ENCODE data around the gene C4orf50. TPM values are rescaled to one million over a fixed set of nuclear protein-coding genes. Genes with fewer than 3 reads are reported as not detected.

Gene C4orf50
- total and polyA plus RNA-seq, 2 of the 4 experiments (the other 2 are of a cell fraction), result not detected

GRCh38 chr4:5899881-5900280, 118.3 kb downstream of the C4orf50 start:
- intact Hi-C loops (cut with micrococcal nuclease), result no loop called here
- TF ChIP-seq CHD1 (IDR thresholded peaks at IDR 0.05; ENCODE audit: low read depth, low read length) (no peak), FOS (IDR thresholded peaks at IDR 0.05; ENCODE audit: low read depth, low read length) (no peak), CEBPB (IDR thresholded peaks at IDR 0.05; ENCODE audit: low read depth, low read length) (no peak), MAFK (IDR thresholded peaks at IDR 0.05; ENCODE audit: low read depth, low read length) (no peak), NFE2L2 (IDR thresholded peaks at IDR 0.05; ENCODE audit: low read depth, low read length) (no peak), SMC3 (IDR thresholded peaks at IDR 0.05; ENCODE audit: low read depth, low read length) (no peak), POLR2A (IDR thresholded peaks at IDR 0.05; ENCODE audit: low read depth, low read length) (no peak), MXI1 (IDR thresholded peaks at IDR 0.05; ENCODE audit: borderline replicate concordance, low read depth, low read length) (no peak), CTCF (conservative IDR thresholded peaks at IDR 0.05; ENCODE audit: low read depth, low read length) (no peak), RAD21 (IDR thresholded peaks at IDR 0.05; ENCODE audit: low read length) (no peak), RCOR1 (IDR thresholded peaks at IDR 0.05; ENCODE audit: insufficient replicate concordance, low read length) (no peak), USF2 (IDR thresholded peaks at IDR 0.05; ENCODE audit: low read depth, low read length) (no peak), ELK1 (IDR thresholded peaks at IDR 0.05; ENCODE audit: borderline replicate concordance, low read depth, low read length) (no peak), RFX5 (IDR thresholded peaks at IDR 0.05; ENCODE audit: low read depth, low read length) (no peak), MAZ (IDR thresholded peaks at IDR 0.05; ENCODE audit: borderline replicate concordance, low read depth, low read length) (no peak), BHLHE40 (IDR thresholded peaks at IDR 0.05; ENCODE audit: low read depth, low read length) (no peak)

More at GRCh38 chr4:5899881-5900280, 118.3 kb downstream of the C4orf50 start:
- no peaks in the 10 kb centered on the region for H3K9me1 ChIP-seq (ENCODE audit: insufficient read depth, low read length)
- H2BK20ac ChIP-seq (ENCODE audit: low read depth, low read length), result no peak overlapping the region
- no peaks in the 10 kb centered on the region for H3K79me1 ChIP-seq (ENCODE audit: low read depth in 1 of 2, low read length in 2 of 2)
- in situ Hi-C loops (cut with MboI; ENCODE audit: low sequenced_read_pairs), result no loop called here
- no peak overlapping the region for H2AFZ ChIP-seq (replicated peaks; ENCODE audit: low read length, poor library complexity)
- H3K36me3 ChIP-seq (ENCODE audit: control insufficient read depth, insufficient read depth, low read length), result no peaks in the 10 kb centered on the region
- H4K20me1 ChIP-seq (ENCODE audit: insufficient read depth, low read length), result no peaks in the 10 kb centered on the region
- H4K8ac ChIP-seq (ENCODE audit: low read depth in 2 of 2, low read length in 2 of 2), result no peak overlapping the region
- CTCF ChIA-PET, result no interaction called here
- no CpG with 5 or more reads among the region's 5 CpGs for WGBS, 2 experiments (ENCODE audit: extremely low coverage in 2 of 2, insufficient read length in 1 of 2)
- H3K4me2 ChIP-seq (ENCODE audit: low read depth, low read length), result no peak overlapping the region
- no peak overlapping the region for H4K91ac ChIP-seq (ENCODE audit: insufficient read depth, low read depth, low read length)
- no peak overlapping the region for H2BK5ac ChIP-seq (ENCODE audit: low read depth, low read length, poor library complexity, severe bottlenecking)
- peaks cover 26% of the 10 kb centered on the region for H3K27me3 ChIP-seq (ENCODE audit: control insufficient read depth, insufficient read depth, low read length)
- peaks cover 5% of the 10 kb centered on the region; the same call in 1 of the 2 replicates for H3K9me3 ChIP-seq (ENCODE audit: control insufficient read depth, insufficient read depth, low read length)
- H3K14ac ChIP-seq (replicated peaks; ENCODE audit: low read depth, low read length), result no peak overlapping the region
- H3K4ac ChIP-seq (ENCODE audit: low read depth, low read length), result no peak overlapping the region
- no peak overlapping the region for H3K27ac ChIP-seq (ENCODE audit: insufficient read depth, low read length)
- H2BK15ac ChIP-seq (ENCODE audit: low read depth, low read length), result no peak overlapping the region
- H3K18ac ChIP-seq (ENCODE audit: low read depth, low read length), result no peak overlapping the region
- H3K4me1 ChIP-seq (ENCODE audit: control insufficient read depth, insufficient read depth, low read length), result no peaks in the 10 kb centered on the region
- no peak overlapping the region for H2AK5ac ChIP-seq (ENCODE audit: low read depth, low read length)
- H3K56ac ChIP-seq (ENCODE audit: extremely low read depth, insufficient read depth, low read length), result no peak overlapping the region
- no TSS peak for BruUV-seq (replicated peaks)
- no peak overlapping the region for H2AK9ac ChIP-seq (replicated peaks; ENCODE audit: low read depth, low read length, poor library complexity)
- no peak overlapping the region for H3K23ac ChIP-seq (ENCODE audit: low read depth, low read length)
- dilution Hi-C loops (cut with HindIII; ENCODE audit: low sequenced_read_pairs, unreplicated experiment), result no loop called here
- POLR2A ChIA-PET (ENCODE audit: unreplicated experiment), result no interaction called here
- H3K4me3 ChIP-seq (ENCODE audit: insufficient read depth, low read depth, low read length), result no peak overlapping the region
- ATAC-seq (ENCODE audit: low read depth) (no peak), DNase-seq (no peak)
- no peak overlapping the region for H4K5ac ChIP-seq (ENCODE audit: low read depth, low read length)
- H3K9ac ChIP-seq (ENCODE audit: low read depth, low read length), result no peak overlapping the region
- no peak overlapping the region for H2BK120ac ChIP-seq (ENCODE audit: low read depth, low read length)

Data from IMR-90 (cell line).